ENCODE measurements around the gene GAL.

- no peak for TF ChIP-seq FOXM1 (IDR thresholded peaks at IDR 0.05; ENCODE audit: borderline replicate concordance, low read depth)
- no peak for TF ChIP-seq NFIC (IDR thresholded peaks at IDR 0.05)
- no peak for TF ChIP-seq ZBTB7A (IDR thresholded peaks at IDR 0.05; ENCODE audit: low read depth)
- TF ChIP-seq EP300 (IDR thresholded peaks at IDR 0.05; ENCODE audit: borderline replicate concordance), result no peak
Observed at GRCh38 chr11:68735646-68736045, 51.3 kb downstream of the GAL start.
